Left renal pelvis (tissue), 4 donors: ENCODE data around the gene RPL36AL. TPM values are rescaled to one million over a fixed set of nuclear protein-coding genes. Genes with fewer than 3 reads are reported as not detected.
"Not testable (repeated sequence)": the region's sequence is repeated elsewhere in the genome, so short reads cannot be mapped to it uniquely, and the experiment has no call there.

Experiments used
- DNase-seq, 4 donors: peaks; one replicate each; pipeline ENCODE4 v3.0.0-alpha.2; 2013; ENCODE audit warnings: low read depth in 4 of 4, low spot score in 3 of 4
- polyA plus RNA-seq, 4 donors: library from polyadenylated mRNA; unstranded; fragments of 120-200 nt; gene quantifications; one replicate each; pipeline ENCODE4 v1.2.1, GENCODE V29; 2013; ENCODE audit not compliant: insufficient read length in 4 of 4

The RPL36AL gene
- polyA plus RNA-seq = 100 to 1,000 TPM; 142 to 225 (median 187) TPM

- DNase-seq = peak; percentile 95 to 98 (median 96)
Measured at GRCh38 chr14:49620182-49621113, at the start of gene RPL36AL, which contains the start of gene MGAT2. RPL36AL (minus strand) TSS chr14:49620626; CDS start chr14:49619104, 1,522 bp downstream. MGAT2 (plus strand) TSS chr14:49620799; CDS start chr14:49621269, 470 bp downstream.

GRCh38 chr14:49659526-49660455, 39.4 kb upstream of the RPL36AL start:
- DNase-seq = no peak

- DNase-seq = not testable (repeated sequence)
Measured at GRCh38 chr14:49657500-49657899, 37.1 kb upstream of the RPL36AL start.

GRCh38 chr14:49654511-49654910, 34.1 kb upstream of the RPL36AL start:
- no peak for DNase-seq

GRCh38 chr14:49653508-49653907, 33.1 kb upstream of the RPL36AL start:
- no peak for DNase-seq

- DNase-seq = no peak
Measured at GRCh38 chr14:49642163-49642562, 21.7 kb upstream of the RPL36AL start.

- DNase-seq = no peak
Measured at GRCh38 chr14:49641697-49642129, 21.3 kb upstream of the RPL36AL start.

GRCh38 chr14:49640540-49641417, 20.4 kb upstream of the RPL36AL start:
- DNase-seq = no peak

GRCh38 chr14:49637534-49638078, 17.2 kb upstream of the RPL36AL start:
- no peak for DNase-seq

GRCh38 chr14:49636866-49637265, 16.4 kb upstream of the RPL36AL start:
- no peak for DNase-seq

- DNase-seq = peak; percentile 67 to 80 (median 72)
Measured at GRCh38 chr14:49634547-49635334, 14.3 kb upstream of the RPL36AL start, which contains the start of gene DNAAF2. DNAAF2 (minus strand) TSS chr14:49635244; CDS start chr14:49635149, 95 bp downstream.

GRCh38 chr14:49633640-49634546, 13.5 kb upstream of the RPL36AL start:
- peak; percentile 91 to 93 (median 92) for DNase-seq

GRCh38 chr14:49623941-49624839, 3.8 kb upstream of the RPL36AL start:
- no peak for DNase-seq

GRCh38 chr14:49623387-49623786, 3.0 kb upstream of the RPL36AL start:
- no peak for DNase-seq

- no peak for DNase-seq
Measured at GRCh38 chr14:49622022-49622607, 1.7 kb upstream of the RPL36AL start.
